GM12875 (cell line): ENCODE measurements around the gene MINK1.
"Not testable (repeated sequence)": the region's sequence is repeated elsewhere in the genome, so short reads cannot be mapped to it uniquely, and the experiment has no call there.

Experiments used
- H3K4me3 ChIP-seq: one replicate; pipeline ENCODE4 v1.5.1; 2011; ENCODE audit warnings: low read depth, low read length, control low read depth
- CTCF ChIP-seq: IDR thresholded peaks from 2 replicates; pipeline ENCODE4 v1.5.1; 2011; ENCODE audit warnings: low read depth, mild to moderate bottlenecking, control low read depth, inconsistent platforms, low read length, moderate library complexity, borderline replicate concordance; ENCODE audit not compliant: insufficient read depth

Gene MINK1

GRCh38 chr17:4901108-4901647, 68.0 kb downstream of the MINK1 start:
- TF ChIP-seq CTCF: no peak
- peak overlapping the region; percentile 50 for H3K4me3 ChIP-seq

DNA sequence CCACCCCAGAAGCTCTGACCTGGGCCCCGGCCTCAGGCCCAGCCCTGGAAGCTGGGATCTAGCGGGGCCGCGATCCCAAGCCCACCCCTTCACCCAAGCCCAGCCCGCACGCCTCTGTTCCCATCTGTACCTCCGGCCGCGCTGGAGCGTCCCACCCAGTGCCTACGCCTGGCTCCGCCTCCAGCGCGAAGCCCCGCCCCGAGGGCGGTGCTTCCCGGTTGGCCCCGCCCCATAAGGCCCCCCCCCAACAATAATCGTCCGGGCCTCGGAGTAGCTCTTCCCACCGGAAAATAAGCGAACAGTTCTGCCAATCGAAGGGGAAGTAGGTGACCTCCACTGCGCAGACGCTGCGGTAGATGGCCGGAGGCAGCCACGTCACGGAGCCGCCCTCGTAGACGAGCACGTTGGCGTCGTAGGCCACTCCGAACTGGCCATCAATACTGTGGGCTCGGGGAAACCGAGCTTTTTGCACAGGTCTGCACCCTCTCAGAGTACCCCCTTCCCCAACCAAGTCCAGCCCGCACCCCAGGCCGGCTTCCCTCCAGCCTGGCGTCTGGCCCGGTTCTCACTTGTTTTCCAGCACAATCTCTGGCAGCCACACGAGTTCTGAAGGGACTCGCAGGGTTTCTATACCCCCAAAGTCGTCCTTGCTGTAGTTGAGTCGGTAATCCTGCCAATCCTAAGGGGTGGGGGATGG, 68.7 kb downstream of the MINK1 start:
- peak overlapping the region; percentile 50 for H3K4me3 ChIP-seq
- TF ChIP-seq CTCF: no peak

GRCh38 chr17:4902540-4902939, 69.4 kb downstream of the MINK1 start:
- H3K4me3 ChIP-seq: peak overlapping the region; percentile 5
- TF ChIP-seq CTCF: no peak

- TF ChIP-seq CTCF: peak; percentile 81
- H3K4me3 ChIP-seq: peak within 1 kb of the TSS; percentile 35
Measured at GRCh38 chr17:4903051-4903818, 70.1 kb downstream of the MINK1 start, which contains the start of gene CHRNE. Gene CHRNE (minus strand): TSS chr17:4903098. CDS start chr17:4903063, 35 bp downstream.

- H3K4me3 ChIP-seq: not testable (repeated sequence)
Measured at GRCh38 chr17:4906642-4907041, 73.5 kb downstream of the MINK1 start.

GRCh38 chr17:4908301-4908700, 75.2 kb downstream of the MINK1 start:
- H3K4me3 ChIP-seq: no peak overlapping the region
- no peak for TF ChIP-seq CTCF

GRCh38 chr17:4908711-4909496, 75.8 kb downstream of the MINK1 start:
- no peak overlapping the region for H3K4me3 ChIP-seq
- peak; percentile 80 for TF ChIP-seq CTCF
